DOHH2 (cell line): ENCODE results near the gene ZNF385B.

Experiments
- H3F3A ChIP-seq: fragments of 200-600 bp; sonication (generic), shearing (Covaris generic); 2 replicates; pipeline ENCODE4 v1.6.0; 2016; ENCODE audit warnings: antibody characterized with exemption, mild to moderate bottlenecking; ENCODE audit not compliant: control insufficient read depth, insufficient read depth
- H3K27ac ChIP-seq: fragments of 200-600 bp; sonication (generic); 2 replicates; pipeline ENCODE4 v1.5.1; 2014; ENCODE audit warnings: low read depth, mild to moderate bottlenecking, low read length, moderate library complexity
- H3K27me3 ChIP-seq: fragments of 200-600 bp; sonication (generic); 2 replicates; pipeline ENCODE4 v1.6.1; 2014; ENCODE audit warnings: mild to moderate bottlenecking, low read length, mixed read lengths; ENCODE audit not compliant: control insufficient read depth
- H3K36me3 ChIP-seq: fragments of 200-600 bp; sonication (generic); 2 replicates; pipeline ENCODE4 v1.6.1; 2014; ENCODE audit warnings: mild to moderate bottlenecking, low read length, moderate library complexity, mixed read lengths; ENCODE audit not compliant: control insufficient read depth
- H3K4me1 ChIP-seq: fragments of 200-600 bp; sonication (generic); 2 replicates; pipeline ENCODE4 v1.6.1; 2014; ENCODE audit warnings: mild to moderate bottlenecking, low read length, mixed read lengths; ENCODE audit not compliant: control insufficient read depth
- H3K4me2 ChIP-seq: fragments of 200-600 bp; sonication (generic); 2 replicates; pipeline ENCODE4 v1.6.0; 2014; ENCODE audit warnings: mild to moderate bottlenecking, low read length, moderate library complexity
- H3K4me3 ChIP-seq: fragments of 200-600 bp; sonication (generic); 2 replicates; pipeline ENCODE4 v1.5.1; 2014; ENCODE audit warnings: mild to moderate bottlenecking, low read length, mixed read lengths
- H3K79me2 ChIP-seq: fragments of 200-600 bp; sonication (generic); 2 replicates; pipeline ENCODE4 v1.6.1; 2014; ENCODE audit warnings: mild to moderate bottlenecking, low read length, mixed read lengths; ENCODE audit not compliant: control insufficient read depth
- H3K9me2 ChIP-seq: fragments of 200-600 bp; sonication (generic); replicated peaks from 2 replicates; pipeline ENCODE4 v1.6.1; 2014; ENCODE audit warnings: mild to moderate bottlenecking, low read length, mixed read lengths; ENCODE audit not compliant: control insufficient read depth
- H3K9me3 ChIP-seq: fragments of 200-600 bp; sonication (generic); 2 replicates; pipeline ENCODE4 v1.6.1; 2014; ENCODE audit warnings: antibody characterized with exemption, low read length, mixed read lengths; ENCODE audit not compliant: control insufficient read depth, insufficient read depth
- H4K20me1 ChIP-seq: fragments of 200-600 bp; sonication (generic); 2 replicates; pipeline ENCODE4 v1.6.0; 2014; ENCODE audit warnings: low read depth, mild to moderate bottlenecking, antibody characterized with exemption, low read length, moderate library complexity; ENCODE audit not compliant: control insufficient read depth, insufficient read depth
- EZH2phosphoT487 ChIP-seq: fragments of 200-600 bp; sonication (generic); IDR thresholded peaks from 2 replicates; pipeline ENCODE4 v1.6.1; 2017; ENCODE audit warnings: borderline replicate concordance, mild to moderate bottlenecking, antibody characterized with exemption, low read length, moderate library complexity, mixed read lengths
- TF ChIP-seq, protein P1 (sequence below): fragments of 200-600 bp; sonication (generic); IDR thresholded peaks from one replicate; pipeline ENCODE4 v1.5.1; 2014; ENCODE audit warnings: antibody characterized with exemption, mild to moderate bottlenecking, low read depth, low read length; ENCODE audit not compliant: poor library complexity, severe bottlenecking

ZNF385B gene

DNA sequence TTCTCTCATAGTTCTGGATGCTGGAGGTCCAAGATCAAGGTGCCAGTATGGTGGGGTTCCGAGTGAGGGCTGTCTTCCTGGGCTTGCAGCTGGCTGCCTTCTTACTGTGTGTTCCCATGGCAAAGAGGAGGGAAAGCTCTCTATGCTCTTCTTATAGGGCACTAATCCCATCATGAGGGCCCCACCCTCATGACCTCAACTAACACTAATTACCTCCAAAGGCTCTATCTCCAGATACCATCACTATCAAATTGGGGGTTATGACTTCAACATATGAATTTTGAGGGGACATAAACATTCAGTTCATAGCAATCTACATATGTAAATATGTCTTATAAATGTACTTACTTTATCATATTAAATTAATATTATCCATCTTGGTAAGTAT, 322.3 kb downstream of the ZNF385B start:
- H3K27ac ChIP-seq: no peak overlapping the region
- no peaks in the 10 kb centered on the region for H3K36me3 ChIP-seq
- no peaks in the 10 kb centered on the region for H3K4me1 ChIP-seq
- H3K79me2 ChIP-seq: no peaks in the 10 kb centered on the region
- no peak overlapping the region for H3K4me2 ChIP-seq
- no peaks in the 10 kb centered on the region for H3K9me2 ChIP-seq
- H3K27me3 ChIP-seq: no peaks in the 10 kb centered on the region
- no peaks in the 10 kb centered on the region for H3K9me3 ChIP-seq
- H3K4me3 ChIP-seq: no peak overlapping the region
- no peaks in the 10 kb centered on the region for H4K20me1 ChIP-seq
- H3F3A ChIP-seq: no peaks in the 10 kb centered on the region
- no peak for TF ChIP-seq EZH2phosphoT487
- TF ChIP-seq, protein P1, sequence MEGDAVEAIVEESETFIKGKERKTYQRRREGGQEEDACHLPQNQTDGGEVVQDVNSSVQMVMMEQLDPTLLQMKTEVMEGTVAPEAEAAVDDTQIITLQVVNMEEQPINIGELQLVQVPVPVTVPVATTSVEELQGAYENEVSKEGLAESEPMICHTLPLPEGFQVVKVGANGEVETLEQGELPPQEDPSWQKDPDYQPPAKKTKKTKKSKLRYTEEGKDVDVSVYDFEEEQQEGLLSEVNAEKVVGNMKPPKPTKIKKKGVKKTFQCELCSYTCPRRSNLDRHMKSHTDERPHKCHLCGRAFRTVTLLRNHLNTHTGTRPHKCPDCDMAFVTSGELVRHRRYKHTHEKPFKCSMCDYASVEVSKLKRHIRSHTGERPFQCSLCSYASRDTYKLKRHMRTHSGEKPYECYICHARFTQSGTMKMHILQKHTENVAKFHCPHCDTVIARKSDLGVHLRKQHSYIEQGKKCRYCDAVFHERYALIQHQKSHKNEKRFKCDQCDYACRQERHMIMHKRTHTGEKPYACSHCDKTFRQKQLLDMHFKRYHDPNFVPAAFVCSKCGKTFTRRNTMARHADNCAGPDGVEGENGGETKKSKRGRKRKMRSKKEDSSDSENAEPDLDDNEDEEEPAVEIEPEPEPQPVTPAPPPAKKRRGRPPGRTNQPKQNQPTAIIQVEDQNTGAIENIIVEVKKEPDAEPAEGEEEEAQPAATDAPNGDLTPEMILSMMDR: no peak

DNA sequence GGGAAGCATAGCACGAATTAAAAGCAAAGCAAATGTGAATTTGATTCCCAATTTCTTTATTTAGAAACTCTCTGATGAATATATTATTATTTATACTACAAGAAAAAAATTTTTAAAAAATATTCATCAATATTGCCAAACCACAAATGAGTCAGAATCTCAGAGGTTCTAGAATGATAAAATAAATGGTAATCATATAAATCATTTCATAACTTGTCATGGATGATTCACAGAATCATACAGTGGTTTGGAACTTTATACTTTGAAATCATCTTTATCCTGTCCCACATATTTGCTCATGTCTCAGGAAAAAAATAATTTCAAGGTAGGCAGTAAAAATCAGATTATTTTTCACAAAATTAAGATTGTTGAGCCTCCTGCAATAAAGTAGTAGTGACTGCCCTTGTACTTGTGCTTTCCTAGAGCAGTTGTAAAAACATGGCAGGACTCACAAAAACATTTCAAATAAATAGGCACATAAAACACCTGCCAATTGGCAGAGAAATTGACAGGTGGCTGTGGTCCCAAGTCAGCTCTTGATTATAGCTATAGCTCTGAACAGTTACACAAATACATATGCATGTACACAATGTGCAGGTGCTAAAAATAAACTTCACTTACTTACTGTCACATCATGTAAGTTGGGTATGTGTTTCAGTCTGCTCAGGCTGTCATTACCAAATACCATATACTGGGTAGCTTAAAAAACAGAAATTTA, 322.8 kb downstream of the ZNF385B start:
- Histone ChIP-seq H3K27me3 (no peaks in the 10 kb centered on the region), H4K20me1 (no peaks in the 10 kb centered on the region), H3K9me2 (no peaks in the 10 kb centered on the region), H3K4me3 (no peak overlapping the region), H3F3A (no peaks in the 10 kb centered on the region), H3K4me2 (no peak overlapping the region), H3K9me3 (no peaks in the 10 kb centered on the region), H3K27ac (no peak overlapping the region), H3K79me2 (no peaks in the 10 kb centered on the region), H3K4me1 (no peaks in the 10 kb centered on the region), H3K36me3 (no peaks in the 10 kb centered on the region)
- TF ChIP-seq EZH2phosphoT487: no peak
- TF ChIP-seq, protein P1: no peak

DNA sequence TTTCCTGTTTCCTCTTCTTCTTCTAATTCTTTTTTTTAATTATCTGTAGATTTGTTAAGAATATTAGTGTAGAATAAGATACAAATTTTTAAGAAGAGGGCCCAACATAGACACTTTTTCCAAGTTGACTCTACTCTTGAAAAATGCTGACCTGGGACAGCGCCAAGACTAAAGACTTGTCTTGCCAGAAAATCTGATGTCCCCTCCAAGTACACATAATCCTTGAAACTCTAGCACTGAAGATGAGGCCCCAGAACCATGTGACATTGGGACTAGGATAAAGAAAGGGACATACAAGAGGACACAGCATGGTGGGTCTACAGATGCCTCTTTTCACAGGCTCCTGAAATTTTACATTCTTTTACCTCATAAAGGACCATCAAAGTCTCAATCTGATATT, 325.2 kb downstream of the ZNF385B start:
- Histone ChIP-seq H4K20me1 (no peaks in the 10 kb centered on the region), H3K4me1 (no peaks in the 10 kb centered on the region), H3K4me3 (no peak overlapping the region), H3F3A (no peaks in the 10 kb centered on the region), H3K79me2 (no peaks in the 10 kb centered on the region), H3K36me3 (no peaks in the 10 kb centered on the region), H3K9me2 (no peaks in the 10 kb centered on the region), H3K4me2 (no peak overlapping the region), H3K27me3 (no peaks in the 10 kb centered on the region), H3K9me3 (no peaks in the 10 kb centered on the region), H3K27ac (no peak overlapping the region)
- TF ChIP-seq, protein P1: no peak
- TF ChIP-seq EZH2phosphoT487: no peak
